GM12878 (cell line): Measurements from ENCODE around the gene INTS6. TPM values are rescaled to one million over a fixed set of nuclear protein-coding genes. Genes with fewer than 3 reads are reported as not detected.

ENCODE experiments used
- ASH2L ChIP-seq: fragments of 300-600, 200-600 bp; sonication (generic); IDR thresholded peaks from 2 replicates; pipeline ENCODE4 v1.6.1; 2017; ENCODE audit warnings: low read depth, mild to moderate bottlenecking, borderline replicate concordance
- ATF7 ChIP-seq: fragments of 450-650 bp; IDR thresholded peaks from 2 replicates; pipeline ENCODE4 v1.6.1; 2016; ENCODE audit warnings: low read depth, mild to moderate bottlenecking
- BHLHE40 ChIP-seq, 2 experiments: fragments of 450-650 bp in 1 of 2; IDR thresholded peaks; 2 replicates each; pipeline ENCODE4 v1.6.1; 2011 to 2017; ENCODE audit warnings: low read depth in 2 of 2, borderline replicate concordance in 1 of 2, improper control_type of control experiment in 1 of 2, low read length in 1 of 2, mild to moderate bottlenecking in 1 of 2
- CHD1 ChIP-seq: IDR thresholded peaks from 2 replicates; pipeline ENCODE4 v1.6.1; 2012; ENCODE audit warnings: low read depth, low read length, improper control_type of control experiment
- EED ChIP-seq: sonication (generic); IDR thresholded peaks from 2 replicates; pipeline ENCODE4 v1.6.1; 2016; ENCODE audit warnings: antibody characterized with exemption, low read depth
- JUNB ChIP-seq: IDR thresholded peaks from 2 replicates; pipeline ENCODE4 v1.6.1; 2016; ENCODE audit warnings: antibody characterized with exemption, mild to moderate bottlenecking
- MLLT1 ChIP-seq: fragments of 450-650 bp; IDR thresholded peaks from 2 replicates; pipeline ENCODE4 v1.6.1; 2016; ENCODE audit warnings: mild to moderate bottlenecking
- NKRF ChIP-seq: fragments of 450-650 bp; conservative IDR thresholded peaks from 2 replicates; pipeline ENCODE4 v1.6.1; 2017; ENCODE audit warnings: mild to moderate bottlenecking, moderate library complexity
- REST ChIP-seq: IDR thresholded peaks from 2 replicates; pipeline ENCODE4 v1.6.1; 2012; ENCODE audit warnings: mild to moderate bottlenecking, low read depth, low read length
- SKIL ChIP-seq: fragments of 450-650 bp; IDR thresholded peaks from 2 replicates; pipeline ENCODE4 v1.6.1; 2017; ENCODE audit warnings: mild to moderate bottlenecking, low read depth, inconsistent platforms; ENCODE audit not compliant: poor library complexity, severe bottlenecking
- SMARCA5 ChIP-seq: fragments of 450-650 bp; IDR thresholded peaks from 2 replicates; pipeline ENCODE4 v1.6.1; 2017; ENCODE audit warnings: mild to moderate bottlenecking
- SP1 ChIP-seq: IDR thresholded peaks from one replicate; pipeline ENCODE4 v1.6.1; 2011; ENCODE audit warnings: low read depth, low read length
- STAT1 ChIP-seq: fragments of 450-650 bp; conservative IDR thresholded peaks from 2 replicates; pipeline ENCODE4 v1.6.1; 2014; ENCODE audit warnings: antibody characterized with exemption, mild to moderate bottlenecking
- TCF12 ChIP-seq: IDR thresholded peaks from 2 replicates; pipeline ENCODE4 v1.6.1; 2011; ENCODE audit warnings: low read depth, mild to moderate bottlenecking, low read length
- ZBED1 ChIP-seq: IDR thresholded peaks from 2 replicates; pipeline ENCODE4 v1.6.1; 2016; ENCODE audit warnings: borderline replicate concordance
- ZNF592 ChIP-seq: fragments of 450-650 bp; IDR thresholded peaks from 2 replicates; pipeline ENCODE4 v1.6.1; 2017; ENCODE audit warnings: mild to moderate bottlenecking, moderate library complexity
- polyA plus RNA-seq, 11 experiments: library from polyadenylated mRNA; depleted of rRNA in 4 of 11; unstranded in 6 of 11; stranded (reverse) in 5 of 11; fragments of >200 nt; fragmentation: Nextera tagmentation in 4 of 11; fragmentation: Illumina TruSeq in 1 of 11; extraction: Ambion mirVana in 4 of 11; extraction: Trizol in 1 of 11; gene quantifications; 1 replicate in 1 of 11; 2 replicates in 10 of 11; pipeline versions ENCODE4 v1.2.1 to v1.2.3, GENCODE V29; 2011 to 2016; ENCODE audit warnings: inconsistent platforms in 2 of 11, missing spikeins in 2 of 11, low read depth in 1 of 11
- total RNA-seq, 4 experiments: library from RNA; depleted of rRNA in 3 of 4; stranded (reverse); fragments of >200 nt in 3 of 4; fragmentation: Illumina TruSeq in 1 of 4; extraction: Trizol in 1 of 4; gene quantifications; 2 replicates each; pipeline versions ENCODE4 v1.2.1 to v1.2.3, GENCODE V29; 2013 to 2021

Gene INTS6
- total and polyA plus RNA-seq, 10 of the 15 experiments (the other 5 are each of a cell fraction or from before 2014, with no cell fraction given), result 7.2 to 57.7 (median 30.9) TPM

GRCh38 chr13:51453959-51454703, 1.3 kb upstream of the INTS6 start (continued):
- TF ChIP-seq ZNF592 (no peak), TCF12 (no peak), SKIL (no peak), ZBED1 (0 out of 2 replicates have a peak, but pooled peaks have one; percentile 20), SP1 (no peak), JUNB (peak; percentile 73), SMARCA5 (0 out of 2 replicates have a peak, but pooled peaks have one; percentile 8), ATF7 (no peak), MLLT1 (0 out of 2 replicates have a peak, but pooled peaks have one; percentile 10), EED (no peak), ASH2L (no peak), BHLHE40 (IDR thresholded peaks at IDR 0.05; ENCODE audit: borderline replicate concordance in 1 of 2, low read depth in 2 of 2, low read length in 1 of 2) (peak; percentile 84 to 90), CHD1 (no peak), NKRF (0 out of 2 replicates have a peak, but pooled peaks have one; percentile 5), REST (no peak), STAT1 (no peak)
